ENCODE measurements around the gene SETX.

Gene SETX

GRCh38 chr9:132328580-132328979 lies 26.2 kb downstream of the SETX start:
- TF ChIP-seq Cebpa-rat (IDR thresholded peaks at IDR 0.05): no peak
- Histone ChIP-seq H3K4me2 (no peak overlapping the region), H3K27me3 (no peaks in the 10 kb centered on the region), H3K27ac (no peak overlapping the region), H3K9me3 (0 out of 2 replicates have a peak, but pooled peaks cover under 1% of the 10 kb centered on the region), H4K20me1 (peaks cover 51% of the 10 kb centered on the region), H3K9ac (no peak overlapping the region), H3K4me1 (no peaks in the 10 kb centered on the region), H3K36me3 (peaks cover 100% of the 10 kb centered on the region), H3K4me3 (no peak overlapping the region)

GRCh38 chr9:132327537-132327936 lies 27.2 kb downstream of the SETX start:
- no peaks in the 10 kb centered on the region for H3K27me3 ChIP-seq
- H3K36me3 ChIP-seq: peaks cover 100% of the 10 kb centered on the region
- no peaks in the 10 kb centered on the region for H3K4me1 ChIP-seq

GRCh38 chr9:132324425-132324824 lies 30.4 kb downstream of the SETX start:
- peaks cover 80% of the 10 kb centered on the region for H4K20me1 ChIP-seq
- H3K4me2 ChIP-seq: no peak overlapping the region
- H3K36me3 ChIP-seq: peaks cover 98% of the 10 kb centered on the region
- no peak for TF ChIP-seq Cebpa-rat (IDR thresholded peaks at IDR 0.05)
- no peak overlapping the region for H3K4me3 ChIP-seq
- H3K27ac ChIP-seq: no peak overlapping the region
- H3K9me3 ChIP-seq: 0 out of 2 replicates have a peak, but pooled peaks cover 3% of the 10 kb centered on the region
- no peak overlapping the region for H3K9ac ChIP-seq
- H3K4me1 ChIP-seq: peaks cover 16% of the 10 kb centered on the region
- no peaks in the 10 kb centered on the region for H3K27me3 ChIP-seq

More at GRCh38 chr9:132327537-132327936, 27.2 kb downstream of the SETX start:
- H3K4me3 ChIP-seq: no peak overlapping the region
- H3K4me2 ChIP-seq: no peak overlapping the region
- no peak overlapping the region for H3K27ac ChIP-seq
- peaks cover 52% of the 10 kb centered on the region for H4K20me1 ChIP-seq
- no peak for TF ChIP-seq Cebpa-rat (IDR thresholded peaks at IDR 0.05)
- 0 out of 2 replicates have a peak, but pooled peaks cover 3% of the 10 kb centered on the region for H3K9me3 ChIP-seq
- no peak overlapping the region for H3K9ac ChIP-seq

- Histone ChIP-seq H3K9me3 (0 out of 2 replicates have a peak, but pooled peaks cover 3% of the 10 kb centered on the region), H3K4me2 (no peak overlapping the region; the same call in 1 of the 2 replicates), H3K27me3 (no peaks in the 10 kb centered on the region), H3K4me1 (peaks cover 31% of the 10 kb centered on the region), H3K36me3 (peaks cover 94% of the 10 kb centered on the region), H3K9ac (no peak overlapping the region), H4K20me1 (peaks cover 96% of the 10 kb centered on the region), H3K4me3 (no peak overlapping the region), H3K27ac (no peak overlapping the region)
- TF ChIP-seq Cebpa-rat (IDR thresholded peaks at IDR 0.05): no peak
Measured at GRCh38 chr9:132319421-132320110, 35.2 kb downstream of the SETX start.

GRCh38 chr9:132312873-132313272 lies 41.9 kb downstream of the SETX start:
- peaks cover 4% of the 10 kb centered on the region; the same call in 1 of the 2 replicates for H3K9me3 ChIP-seq
- peaks cover 92% of the 10 kb centered on the region for H3K36me3 ChIP-seq
- no peak for TF ChIP-seq Cebpa-rat (IDR thresholded peaks at IDR 0.05)
- no peak overlapping the region for H3K4me2 ChIP-seq
- no peak overlapping the region for H3K4me3 ChIP-seq
- no peak overlapping the region for H3K9ac ChIP-seq
- no peak overlapping the region for H3K27ac ChIP-seq
- no peaks in the 10 kb centered on the region; the same call in 1 of the 2 replicates for H3K4me1 ChIP-seq
- H3K27me3 ChIP-seq: no peaks in the 10 kb centered on the region
- H4K20me1 ChIP-seq: peaks cover 93% of the 10 kb centered on the region

- H3K4me2 ChIP-seq: no peak overlapping the region
- peaks cover 92% of the 10 kb centered on the region for H3K36me3 ChIP-seq
- TF ChIP-seq Cebpa-rat (IDR thresholded peaks at IDR 0.05): no peak
- no peak overlapping the region for H3K9ac ChIP-seq
- H3K4me1 ChIP-seq: no peaks in the 10 kb centered on the region
- H3K27ac ChIP-seq: no peak overlapping the region
- H3K27me3 ChIP-seq: no peaks in the 10 kb centered on the region
- no peak overlapping the region for H3K4me3 ChIP-seq
- H3K9me3 ChIP-seq: peaks cover 4% of the 10 kb centered on the region; the same call in 1 of the 2 replicates
- peaks cover 93% of the 10 kb centered on the region for H4K20me1 ChIP-seq
Measured at GRCh38 chr9:132312426-132312825, 42.4 kb downstream of the SETX start.

- H3K4me3 ChIP-seq: no peak overlapping the region
- peaks cover 90% of the 10 kb centered on the region for H4K20me1 ChIP-seq
- no peak overlapping the region for H3K9ac ChIP-seq
- H3K27me3 ChIP-seq: no peaks in the 10 kb centered on the region
- no peak overlapping the region for H3K4me2 ChIP-seq
- H3K27ac ChIP-seq: no peak overlapping the region
- no peak for TF ChIP-seq Cebpa-rat (IDR thresholded peaks at IDR 0.05)
- peaks cover 4% of the 10 kb centered on the region; the same call in 1 of the 2 replicates for H3K9me3 ChIP-seq
- peaks cover 92% of the 10 kb centered on the region for H3K36me3 ChIP-seq
- no peaks in the 10 kb centered on the region for H3K4me1 ChIP-seq
Measured at GRCh38 chr9:132311978-132312377, 42.8 kb downstream of the SETX start.

GRCh38 chr9:132309056-132309455 lies 45.7 kb downstream of the SETX start:
- no peaks in the 10 kb centered on the region for H3K4me1 ChIP-seq
- H3K27me3 ChIP-seq: no peaks in the 10 kb centered on the region
- peaks cover 4% of the 10 kb centered on the region; the same call in 1 of the 2 replicates for H3K9me3 ChIP-seq
- peaks cover 92% of the 10 kb centered on the region for H4K20me1 ChIP-seq
- no peak overlapping the region for H3K9ac ChIP-seq
- H3K4me3 ChIP-seq: no peak overlapping the region
- H3K4me2 ChIP-seq: no peak overlapping the region
- TF ChIP-seq Cebpa-rat (IDR thresholded peaks at IDR 0.05): no peak
- peaks cover 95% of the 10 kb centered on the region for H3K36me3 ChIP-seq
- no peak overlapping the region for H3K27ac ChIP-seq

GRCh38 chr9:132301521-132301920 lies 53.3 kb downstream of the SETX start:
- H3K9me3 ChIP-seq: no peaks in the 10 kb centered on the region
- no peak overlapping the region for H3K4me3 ChIP-seq
- H3K27me3 ChIP-seq: no peaks in the 10 kb centered on the region
- H3K4me2 ChIP-seq: no peak overlapping the region
- peaks cover 82% of the 10 kb centered on the region for H4K20me1 ChIP-seq
- no peak for TF ChIP-seq Cebpa-rat (IDR thresholded peaks at IDR 0.05)
- peaks cover 94% of the 10 kb centered on the region for H3K36me3 ChIP-seq
- H3K4me1 ChIP-seq: no peaks in the 10 kb centered on the region
- no peak overlapping the region for H3K9ac ChIP-seq
- no peak overlapping the region for H3K27ac ChIP-seq

- no peak overlapping the region for H3K9ac ChIP-seq
- H3K9me3 ChIP-seq: no peaks in the 10 kb centered on the region
- TF ChIP-seq Cebpa-rat (IDR thresholded peaks at IDR 0.05): no peak
- no peak overlapping the region for H3K4me2 ChIP-seq
- no peak overlapping the region for H3K4me3 ChIP-seq
- H3K4me1 ChIP-seq: no peaks in the 10 kb centered on the region
- no peak overlapping the region for H3K27ac ChIP-seq
- H3K36me3 ChIP-seq: peaks cover 94% of the 10 kb centered on the region
- no peaks in the 10 kb centered on the region for H3K27me3 ChIP-seq
- H4K20me1 ChIP-seq: peaks cover 77% of the 10 kb centered on the region
Measured at GRCh38 chr9:132299221-132299620, 55.6 kb downstream of the SETX start.
